SK-N-SH (cell line): ENCODE results near the gene SERP2. TPM values are rescaled to one million over a fixed set of nuclear protein-coding genes. Genes with fewer than 3 reads are reported as not detected.

ENCODE experiments used
- ELF1 ChIP-seq: IDR thresholded peaks from 2 replicates; pipeline ENCODE4 v1.4.0; 2012
- EZH2phosphoT487 ChIP-seq: fragments of 200-600 bp; sonication (generic); IDR thresholded peaks from 2 replicates; pipeline ENCODE4 v1.6.1; 2017; ENCODE audit warnings: low read depth, mixed run types, mild to moderate bottlenecking, antibody characterized with exemption, moderate library complexity, borderline replicate concordance
- FOSL2 ChIP-seq: IDR thresholded peaks from 2 replicates; pipeline ENCODE4 v1.4.0; 2012; ENCODE audit warnings: low read depth, mild to moderate bottlenecking, moderate library complexity, borderline replicate concordance
- FOXJ3 ChIP-seq: sonication (generic); formaldehyde crosslinking; IDR thresholded peaks from 2 replicates; pipeline ENCODE4 v1.5.1; 2020; ENCODE audit warnings: mild to moderate bottlenecking, missing genetic modification reagents
- GABPA ChIP-seq: IDR thresholded peaks from 2 replicates; pipeline ENCODE4 v1.4.0; 2012; ENCODE audit warnings: low read depth, mild to moderate bottlenecking
- GATA2 ChIP-seq: sonication (generic); formaldehyde crosslinking; IDR thresholded peaks from 2 replicates; pipeline ENCODE4 v1.5.0; 2020; ENCODE audit warnings: mild to moderate bottlenecking, missing genetic modification reagents
- MEF2A ChIP-seq: IDR thresholded peaks from 2 replicates; pipeline ENCODE4 v1.4.0; 2012; ENCODE audit warnings: low read depth, borderline replicate concordance
- MXI1 ChIP-seq: IDR thresholded peaks from 2 replicates; pipeline ENCODE4 v1.6.1; 2012; ENCODE audit warnings: mild to moderate bottlenecking, low read depth, low read length, improper control_type of control experiment
- NFIC ChIP-seq: IDR thresholded peaks from 2 replicates; pipeline ENCODE4 v1.4.0; 2012; ENCODE audit warnings: borderline replicate concordance
- RAD21 ChIP-seq: IDR thresholded peaks from 2 replicates; pipeline ENCODE4 v1.6.1; 2012; ENCODE audit warnings: mild to moderate bottlenecking, low read length
- RCOR1 ChIP-seq: fragments of 150-350 bp; IDR thresholded peaks from 2 replicates; pipeline ENCODE4 v1.6.1; 2017; ENCODE audit warnings: antibody characterized with exemption, low read length
- RXRA ChIP-seq: IDR thresholded peaks from 2 replicates; pipeline ENCODE4 v1.4.0; 2012; ENCODE audit warnings: low read depth, mild to moderate bottlenecking, borderline replicate concordance
- SMC3 ChIP-seq: IDR thresholded peaks from 2 replicates; pipeline ENCODE4 v1.6.1; 2012; ENCODE audit warnings: low read depth, low read length, improper control_type of control experiment
- TAF1 ChIP-seq: IDR thresholded peaks from 2 replicates; pipeline ENCODE4 v1.6.1; 2012; ENCODE audit warnings: low read depth, mild to moderate bottlenecking, low read length, moderate library complexity, borderline replicate concordance
- TCF12 ChIP-seq: IDR thresholded peaks from 2 replicates; pipeline ENCODE4 v1.4.0; 2012
- polyA plus RNA-seq, 3 experiments: library from polyadenylated mRNA; depleted of rRNA; stranded (reverse); fragments of >200 nt; gene quantifications; 2 replicates each; pipeline ENCODE4 v1.2.3, GENCODE V29; 2012
- TF ChIP-seq, protein P1 (sequence below): IDR thresholded peaks from 2 replicates; pipeline ENCODE4; 2012
- TF ChIP-seq, protein P2 (sequence below): IDR thresholded peaks from 2 replicates; pipeline ENCODE4 v1.4.0; 2012; ENCODE audit warnings: low read depth
- TF ChIP-seq, protein P3 (sequence below): IDR thresholded peaks from 2 replicates; pipeline ENCODE4 v1.4.0; 2012; ENCODE audit warnings: low read depth, borderline replicate concordance
- TF ChIP-seq, protein P4 (sequence below): fragments of 150-350 bp; IDR thresholded peaks from 2 replicates; pipeline ENCODE4 v1.6.1; 2017; ENCODE audit warnings: antibody characterized with exemption, low read length, low read depth, borderline replicate concordance
- TF ChIP-seq, protein P5 (sequence below): IDR thresholded peaks from 2 replicates; pipeline ENCODE4 v1.6.1; 2012; ENCODE audit warnings: mild to moderate bottlenecking, low read depth, low read length, moderate library complexity

SERP2 gene
- polyA plus RNA-seq, 1 of the 3 experiments (the other 2 are of a cell fraction), result 4.9 TPM

DNA sequence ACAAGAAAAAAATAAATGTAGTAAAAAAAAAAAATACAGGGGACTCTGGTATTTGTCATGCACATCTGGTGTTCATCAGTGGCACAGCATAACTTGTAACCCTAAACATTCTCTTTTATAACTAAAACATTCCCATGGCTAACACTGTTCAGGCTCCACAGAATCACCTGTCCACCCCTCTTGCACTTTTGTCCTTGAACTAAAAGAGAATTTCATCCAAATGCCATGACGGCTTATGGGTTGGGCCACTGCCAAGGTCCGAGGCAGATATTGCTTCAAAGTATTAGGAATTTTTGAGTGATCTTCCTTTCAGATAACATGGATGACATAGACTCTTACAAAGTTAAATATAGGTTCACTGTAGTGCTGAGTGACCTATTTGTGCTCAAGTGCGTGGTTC is 25.7 kb upstream of the SERP2 start (continued):
- peak; percentile 97 for TF ChIP-seq TCF12
- TF ChIP-seq RCOR1, result peak; percentile 46; the same call in 1 of the 2 replicates
- TF ChIP-seq, protein P1, sequence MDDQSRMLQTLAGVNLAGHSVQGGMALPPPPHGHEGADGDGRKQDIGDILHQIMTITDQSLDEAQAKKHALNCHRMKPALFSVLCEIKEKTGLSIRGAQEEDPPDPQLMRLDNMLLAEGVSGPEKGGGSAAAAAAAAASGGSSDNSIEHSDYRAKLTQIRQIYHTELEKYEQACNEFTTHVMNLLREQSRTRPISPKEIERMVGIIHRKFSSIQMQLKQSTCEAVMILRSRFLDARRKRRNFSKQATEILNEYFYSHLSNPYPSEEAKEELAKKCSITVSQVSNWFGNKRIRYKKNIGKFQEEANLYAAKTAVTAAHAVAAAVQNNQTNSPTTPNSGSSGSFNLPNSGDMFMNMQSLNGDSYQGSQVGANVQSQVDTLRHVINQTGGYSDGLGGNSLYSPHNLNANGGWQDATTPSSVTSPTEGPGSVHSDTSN, result peak; percentile 64
- TF ChIP-seq EZH2phosphoT487, result no peak
- no peak for TF ChIP-seq RAD21
- TF ChIP-seq TAF1, result no peak
- TF ChIP-seq, protein P2, sequence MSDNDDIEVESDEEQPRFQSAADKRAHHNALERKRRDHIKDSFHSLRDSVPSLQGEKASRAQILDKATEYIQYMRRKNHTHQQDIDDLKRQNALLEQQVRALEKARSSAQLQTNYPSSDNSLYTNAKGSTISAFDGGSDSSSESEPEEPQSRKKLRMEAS, result no peak
- TF ChIP-seq GATA2, result no peak
- TF ChIP-seq FOXJ3 (CRISPR knock-in tag), result no peak
- peak; percentile 32; the same call in 1 of the 2 replicates for TF ChIP-seq RXRA
- TF ChIP-seq, protein P3, sequence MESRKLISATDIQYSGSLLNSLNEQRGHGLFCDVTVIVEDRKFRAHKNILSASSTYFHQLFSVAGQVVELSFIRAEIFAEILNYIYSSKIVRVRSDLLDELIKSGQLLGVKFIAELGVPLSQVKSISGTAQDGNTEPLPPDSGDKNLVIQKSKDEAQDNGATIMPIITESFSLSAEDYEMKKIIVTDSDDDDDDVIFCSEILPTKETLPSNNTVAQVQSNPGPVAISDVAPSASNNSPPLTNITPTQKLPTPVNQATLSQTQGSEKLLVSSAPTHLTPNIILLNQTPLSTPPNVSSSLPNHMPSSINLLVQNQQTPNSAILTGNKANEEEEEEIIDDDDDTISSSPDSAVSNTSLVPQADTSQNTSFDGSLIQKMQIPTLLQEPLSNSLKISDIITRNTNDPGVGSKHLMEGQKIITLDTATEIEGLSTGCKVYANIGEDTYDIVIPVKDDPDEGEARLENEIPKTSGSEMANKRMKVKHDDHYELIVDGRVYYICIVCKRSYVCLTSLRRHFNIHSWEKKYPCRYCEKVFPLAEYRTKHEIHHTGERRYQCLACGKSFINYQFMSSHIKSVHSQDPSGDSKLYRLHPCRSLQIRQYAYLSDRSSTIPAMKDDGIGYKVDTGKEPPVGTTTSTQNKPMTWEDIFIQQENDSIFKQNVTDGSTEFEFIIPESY, result no peak
- TF ChIP-seq ELF1, result no peak
- peak; percentile 58 for TF ChIP-seq NFIC
- TF ChIP-seq, protein P4, sequence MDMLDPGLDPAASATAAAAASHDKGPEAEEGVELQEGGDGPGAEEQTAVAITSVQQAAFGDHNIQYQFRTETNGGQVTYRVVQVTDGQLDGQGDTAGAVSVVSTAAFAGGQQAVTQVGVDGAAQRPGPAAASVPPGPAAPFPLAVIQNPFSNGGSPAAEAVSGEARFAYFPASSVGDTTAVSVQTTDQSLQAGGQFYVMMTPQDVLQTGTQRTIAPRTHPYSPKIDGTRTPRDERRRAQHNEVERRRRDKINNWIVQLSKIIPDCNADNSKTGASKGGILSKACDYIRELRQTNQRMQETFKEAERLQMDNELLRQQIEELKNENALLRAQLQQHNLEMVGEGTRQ, result no peak
- TF ChIP-seq FOSL2, result no peak
- TF ChIP-seq GABPA, result no peak
- no peak for TF ChIP-seq SMC3
- TF ChIP-seq MEF2A, result no peak
- TF ChIP-seq MXI1, result no peak
- TF ChIP-seq, protein P5, sequence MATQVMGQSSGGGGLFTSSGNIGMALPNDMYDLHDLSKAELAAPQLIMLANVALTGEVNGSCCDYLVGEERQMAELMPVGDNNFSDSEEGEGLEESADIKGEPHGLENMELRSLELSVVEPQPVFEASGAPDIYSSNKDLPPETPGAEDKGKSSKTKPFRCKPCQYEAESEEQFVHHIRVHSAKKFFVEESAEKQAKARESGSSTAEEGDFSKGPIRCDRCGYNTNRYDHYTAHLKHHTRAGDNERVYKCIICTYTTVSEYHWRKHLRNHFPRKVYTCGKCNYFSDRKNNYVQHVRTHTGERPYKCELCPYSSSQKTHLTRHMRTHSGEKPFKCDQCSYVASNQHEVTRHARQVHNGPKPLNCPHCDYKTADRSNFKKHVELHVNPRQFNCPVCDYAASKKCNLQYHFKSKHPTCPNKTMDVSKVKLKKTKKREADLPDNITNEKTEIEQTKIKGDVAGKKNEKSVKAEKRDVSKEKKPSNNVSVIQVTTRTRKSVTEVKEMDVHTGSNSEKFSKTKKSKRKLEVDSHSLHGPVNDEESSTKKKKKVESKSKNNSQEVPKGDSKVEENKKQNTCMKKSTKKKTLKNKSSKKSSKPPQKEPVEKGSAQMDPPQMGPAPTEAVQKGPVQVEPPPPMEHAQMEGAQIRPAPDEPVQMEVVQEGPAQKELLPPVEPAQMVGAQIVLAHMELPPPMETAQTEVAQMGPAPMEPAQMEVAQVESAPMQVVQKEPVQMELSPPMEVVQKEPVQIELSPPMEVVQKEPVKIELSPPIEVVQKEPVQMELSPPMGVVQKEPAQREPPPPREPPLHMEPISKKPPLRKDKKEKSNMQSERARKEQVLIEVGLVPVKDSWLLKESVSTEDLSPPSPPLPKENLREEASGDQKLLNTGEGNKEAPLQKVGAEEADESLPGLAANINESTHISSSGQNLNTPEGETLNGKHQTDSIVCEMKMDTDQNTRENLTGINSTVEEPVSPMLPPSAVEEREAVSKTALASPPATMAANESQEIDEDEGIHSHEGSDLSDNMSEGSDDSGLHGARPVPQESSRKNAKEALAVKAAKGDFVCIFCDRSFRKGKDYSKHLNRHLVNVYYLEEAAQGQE, result no peak
